ENCODE data around the gene KIF23. TPM values are rescaled to one million over a fixed set of nuclear protein-coding genes. Genes with fewer than 3 reads are reported as not detected.

KIF23 gene
- total RNA-seq, 1 donor from 2014 or later: 26.5 TPM

DNA sequence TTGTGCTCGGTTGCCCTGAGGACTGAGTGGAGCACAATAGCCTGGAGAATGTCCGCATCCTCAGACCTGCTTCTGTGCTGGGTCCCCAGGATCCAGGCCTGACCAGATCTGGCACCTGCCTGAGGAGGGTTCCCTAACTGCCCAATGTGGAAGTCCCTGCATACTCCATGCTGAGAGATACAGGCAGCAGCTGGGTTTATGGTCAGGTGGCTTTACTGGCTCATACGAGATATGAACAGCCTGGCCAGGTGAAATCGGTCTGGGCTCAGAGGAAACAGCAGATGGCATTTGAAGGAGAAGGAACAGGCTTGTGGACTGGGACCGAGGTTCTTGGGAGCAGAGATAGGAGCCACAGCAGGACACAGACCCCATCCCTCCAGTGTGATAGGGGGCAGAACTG, 18.2 kb upstream of the KIF23 start:
- Mint-ChIP-seq H3K27me3 (peaks cover 3% of the 10 kb centered on the region), H3K9me3 (ENCODE audit: low read depth) (no peaks in the 10 kb centered on the region), H3K4me3 (ENCODE audit: low read depth) (no peak overlapping the region), H3K4me1 (ENCODE audit: low read depth) (peaks cover 9% of the 10 kb centered on the region), H3K36me3 (ENCODE audit: insufficient read depth) (peaks cover 6% of the 10 kb centered on the region), H3K27ac (no peak overlapping the region)
- TF ChIP-seq, protein P1, sequence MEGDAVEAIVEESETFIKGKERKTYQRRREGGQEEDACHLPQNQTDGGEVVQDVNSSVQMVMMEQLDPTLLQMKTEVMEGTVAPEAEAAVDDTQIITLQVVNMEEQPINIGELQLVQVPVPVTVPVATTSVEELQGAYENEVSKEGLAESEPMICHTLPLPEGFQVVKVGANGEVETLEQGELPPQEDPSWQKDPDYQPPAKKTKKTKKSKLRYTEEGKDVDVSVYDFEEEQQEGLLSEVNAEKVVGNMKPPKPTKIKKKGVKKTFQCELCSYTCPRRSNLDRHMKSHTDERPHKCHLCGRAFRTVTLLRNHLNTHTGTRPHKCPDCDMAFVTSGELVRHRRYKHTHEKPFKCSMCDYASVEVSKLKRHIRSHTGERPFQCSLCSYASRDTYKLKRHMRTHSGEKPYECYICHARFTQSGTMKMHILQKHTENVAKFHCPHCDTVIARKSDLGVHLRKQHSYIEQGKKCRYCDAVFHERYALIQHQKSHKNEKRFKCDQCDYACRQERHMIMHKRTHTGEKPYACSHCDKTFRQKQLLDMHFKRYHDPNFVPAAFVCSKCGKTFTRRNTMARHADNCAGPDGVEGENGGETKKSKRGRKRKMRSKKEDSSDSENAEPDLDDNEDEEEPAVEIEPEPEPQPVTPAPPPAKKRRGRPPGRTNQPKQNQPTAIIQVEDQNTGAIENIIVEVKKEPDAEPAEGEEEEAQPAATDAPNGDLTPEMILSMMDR (IDR thresholded peaks at IDR 0.05; ENCODE audit: unreplicated experiment): no peak
- DNase-seq (ENCODE audit: low spot score, unreplicated experiment): no peak

DNA sequence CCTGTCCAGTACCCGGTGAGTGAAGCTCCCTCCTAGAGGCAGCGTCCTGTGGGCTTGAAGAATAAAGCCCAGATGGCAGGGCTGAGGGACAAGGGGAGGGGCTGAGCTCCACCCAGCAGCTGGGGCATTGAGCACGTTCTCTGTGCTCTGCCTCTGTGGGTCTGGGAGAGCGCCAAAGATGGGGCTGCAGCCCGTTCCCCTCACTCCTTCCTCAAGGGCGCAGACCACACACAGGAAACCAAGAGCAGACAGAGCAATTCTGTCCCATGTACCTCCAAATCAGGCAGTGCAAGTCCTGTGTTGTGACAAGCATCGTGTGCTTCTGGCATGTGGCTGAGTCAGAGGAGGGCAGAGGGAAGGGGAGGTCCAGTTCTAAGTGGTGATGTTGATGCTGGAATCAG, 15.7 kb upstream of the KIF23 start:
- DNase-seq (ENCODE audit: low spot score, unreplicated experiment): no peak
- Mint-ChIP-seq H3K27me3 (peaks cover 3% of the 10 kb centered on the region), H3K27ac (no peak overlapping the region), H3K4me3 (ENCODE audit: low read depth) (no peak overlapping the region), H3K36me3 (ENCODE audit: insufficient read depth) (peaks cover 6% of the 10 kb centered on the region), H3K9me3 (ENCODE audit: low read depth) (no peaks in the 10 kb centered on the region), H3K4me1 (ENCODE audit: low read depth) (peaks cover 8% of the 10 kb centered on the region)
- TF ChIP-seq, protein P1 (IDR thresholded peaks at IDR 0.05; ENCODE audit: unreplicated experiment): no peak

DNA sequence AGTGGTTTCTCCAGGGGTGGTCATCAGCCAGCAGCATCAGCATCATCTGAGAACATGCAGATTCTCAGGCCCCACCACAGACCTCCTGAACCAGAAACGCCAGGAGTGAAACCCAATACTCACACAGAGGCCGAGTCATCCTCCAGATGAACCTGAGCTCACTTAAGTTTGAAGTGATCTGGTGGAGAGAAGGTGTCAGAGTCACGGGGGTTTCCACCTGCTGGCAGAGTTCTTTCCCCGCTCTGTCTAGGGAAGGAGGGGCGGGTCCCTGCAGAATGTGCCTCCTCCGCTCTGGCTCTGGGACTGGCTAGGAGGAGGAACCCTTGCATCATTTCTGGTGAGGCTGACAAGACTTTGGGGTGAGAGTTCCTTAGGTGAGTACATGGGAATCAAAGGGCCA, 13.3 kb upstream of the KIF23 start:
- TF ChIP-seq, protein P1 (IDR thresholded peaks at IDR 0.05; ENCODE audit: unreplicated experiment): no peak
- no peak overlapping the region for H3K27ac Mint-ChIP-seq
- no peak for DNase-seq (ENCODE audit: low spot score, unreplicated experiment)
- H3K4me1 Mint-ChIP-seq (ENCODE audit: low read depth): no peaks in the 10 kb centered on the region
- peaks cover 8% of the 10 kb centered on the region for H3K36me3 Mint-ChIP-seq (ENCODE audit: insufficient read depth)
- H3K4me3 Mint-ChIP-seq (ENCODE audit: low read depth): no peak overlapping the region
- H3K27me3 Mint-ChIP-seq: peaks cover 3% of the 10 kb centered on the region
- H3K9me3 Mint-ChIP-seq (ENCODE audit: low read depth): no peaks in the 10 kb centered on the region

DNA sequence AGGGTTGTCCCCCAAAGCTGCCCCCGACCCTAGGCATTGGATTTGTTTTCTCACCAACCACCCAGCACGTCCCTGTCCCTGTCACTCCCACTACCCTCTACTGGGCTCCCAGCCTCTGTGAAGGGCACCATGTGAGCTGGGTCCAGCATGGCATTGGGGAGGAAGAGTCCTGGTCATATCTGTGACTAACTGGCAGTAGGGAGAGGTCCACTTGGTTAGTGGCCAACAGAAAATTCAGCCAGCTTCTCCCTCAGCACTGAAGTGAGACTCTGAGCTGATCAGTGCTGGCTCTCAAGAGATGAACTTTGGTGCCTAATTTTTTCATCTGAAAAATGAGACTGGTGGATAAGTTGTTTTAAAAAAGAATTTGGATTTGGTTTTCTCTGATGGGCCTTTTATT, 11.3 kb upstream of the KIF23 start:
- Mint-ChIP-seq H3K36me3 (ENCODE audit: insufficient read depth) (peaks cover 8% of the 10 kb centered on the region), H3K4me1 (ENCODE audit: low read depth) (no peaks in the 10 kb centered on the region), H3K4me3 (ENCODE audit: low read depth) (no peak overlapping the region), H3K9me3 (ENCODE audit: low read depth) (no peaks in the 10 kb centered on the region), H3K27me3 (no peaks in the 10 kb centered on the region), H3K27ac (no peak overlapping the region)
- DNase-seq (ENCODE audit: low spot score, unreplicated experiment): no peak
- TF ChIP-seq, protein P1 (IDR thresholded peaks at IDR 0.05; ENCODE audit: unreplicated experiment): no peak

DNA sequence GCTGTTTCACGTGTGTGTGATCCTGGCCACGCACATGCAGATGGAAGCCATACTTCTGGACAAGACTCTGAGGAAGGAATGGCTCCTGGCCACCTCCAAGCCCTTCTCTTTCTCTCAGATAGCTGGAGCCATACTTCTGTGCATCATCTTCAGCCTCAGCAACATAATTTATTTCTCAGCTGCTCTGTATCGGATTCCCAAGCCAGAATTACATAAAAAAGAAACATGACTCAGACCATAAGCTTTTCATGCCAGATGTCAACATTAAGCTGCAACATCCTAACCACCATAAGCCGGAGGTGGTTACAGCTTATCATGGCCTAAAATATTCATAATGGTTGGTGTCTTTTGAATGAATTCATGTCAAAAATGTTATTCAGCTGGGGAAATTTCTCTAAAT, 10.6 kb upstream of the KIF23 start:
- Mint-ChIP-seq H3K9me3 (ENCODE audit: low read depth) (no peaks in the 10 kb centered on the region), H3K27ac (no peak overlapping the region), H3K27me3 (no peaks in the 10 kb centered on the region), H3K36me3 (ENCODE audit: insufficient read depth) (peaks cover 8% of the 10 kb centered on the region), H3K4me1 (ENCODE audit: low read depth) (no peaks in the 10 kb centered on the region), H3K4me3 (ENCODE audit: low read depth) (no peak overlapping the region)
- no peak for DNase-seq (ENCODE audit: low spot score, unreplicated experiment)
- TF ChIP-seq, protein P1 (IDR thresholded peaks at IDR 0.05; ENCODE audit: unreplicated experiment): no peak

Data from progenitor cell of endocrine pancreas (in vitro differentiated cells).